Neural cell (in vitro differentiated cells): ENCODE data around the gene MTFMT. TPM values are rescaled to one million over a fixed set of nuclear protein-coding genes. Genes with fewer than 3 reads are reported as not detected.

ENCODE experiments used
- H2AFZ ChIP-seq: fragments of 200-600, 300-800 bp; sonication (generic), shearing (Covaris generic); 2 replicates; pipeline ENCODE4 v1.6.0; 2014; ENCODE audit warnings: low read depth, mild to moderate bottlenecking, antibody characterized with exemption, low read length, moderate library complexity
- H3F3A ChIP-seq: fragments of 200-600 bp; shearing (Covaris generic); 2 replicates; pipeline ENCODE4 v1.6.1; 2016; ENCODE audit warnings: mild to moderate bottlenecking, moderate library complexity, mixed read lengths, antibody characterized with exemption, low read length; ENCODE audit not compliant: insufficient read depth, poor library complexity, severe bottlenecking
- H3K27ac ChIP-seq: fragments of 200-600, 300-800 bp; sonication (generic), shearing (Covaris generic); 2 replicates; pipeline ENCODE4 v1.5.1; 2014; ENCODE audit warnings: mild to moderate bottlenecking, low read length, moderate library complexity
- H3K27me3 ChIP-seq: fragments of 300-800, 200-600 bp; sonication (generic), shearing (Covaris generic); 2 replicates; pipeline ENCODE4 v1.6.0; 2014; ENCODE audit warnings: mild to moderate bottlenecking, low read depth, low read length, moderate library complexity; ENCODE audit not compliant: insufficient read depth
- H3K36me3 ChIP-seq: fragments of 300-800, 200-600 bp; sonication (generic), shearing (Covaris generic); 2 replicates; pipeline ENCODE4 v1.5.1; 2014; ENCODE audit warnings: mild to moderate bottlenecking, antibody characterized with exemption, low read length, moderate library complexity; ENCODE audit not compliant: insufficient read depth
- H3K4me2 ChIP-seq: fragments of 300-800, 200-600 bp; sonication (generic), shearing (Covaris generic); 2 replicates; pipeline ENCODE4 v1.6.0; 2014; ENCODE audit warnings: mild to moderate bottlenecking, low read length
- H3K4me3 ChIP-seq: fragments of 300-800, 200-600 bp; sonication (generic), shearing (Covaris generic); 2 replicates; pipeline ENCODE4 v1.5.1; 2014; ENCODE audit warnings: mild to moderate bottlenecking, low read length, moderate library complexity
- H3K79me2 ChIP-seq: fragments of 200-600 bp; shearing (Covaris generic); replicated peaks from 2 replicates; pipeline ENCODE4 v1.6.0; 2014; ENCODE audit warnings: mild to moderate bottlenecking, low read length, moderate library complexity; ENCODE audit not compliant: insufficient read depth
- H3K9ac ChIP-seq: fragments of 300-800, 200-600 bp; sonication (generic), shearing (Covaris generic); 2 replicates; pipeline ENCODE4 v1.6.1; 2016; ENCODE audit warnings: mild to moderate bottlenecking, low read length, mixed read lengths
- H3K9me2 ChIP-seq: fragments of 200-600 bp; shearing (Covaris generic); 2 replicates; pipeline ENCODE4 v1.6.1; 2016; ENCODE audit warnings: mild to moderate bottlenecking, low read length, mixed read lengths; ENCODE audit not compliant: insufficient read depth
- H3K9me3 ChIP-seq: fragments of 200-600, 300-800 bp; sonication (generic), shearing (Covaris generic); 2 replicates; pipeline ENCODE4 v1.6.1; 2016; ENCODE audit warnings: mild to moderate bottlenecking, mixed run types, low read length, moderate library complexity, mixed read lengths
- H4K20me1 ChIP-seq: fragments of 200-600 bp; shearing (Covaris generic); 2 replicates; pipeline ENCODE4 v1.6.1; 2016; ENCODE audit warnings: mild to moderate bottlenecking, mixed run types; ENCODE audit not compliant: insufficient read depth
- EP300 ChIP-seq: fragments of 450-650 bp; conservative IDR thresholded peaks from 2 replicates; pipeline ENCODE4 v1.6.1; 2014; ENCODE audit warnings: antibody characterized with exemption, mild to moderate bottlenecking, moderate library complexity; ENCODE audit not compliant: poor library complexity, severe bottlenecking
- EZH2 ChIP-seq: fragments of 200-600, 300-800 bp; shearing (Covaris generic), sonication (generic); IDR thresholded peaks from 2 replicates; pipeline ENCODE4 v1.6.1; 2014; ENCODE audit warnings: antibody characterized with exemption, low read length, borderline replicate concordance, mild to moderate bottlenecking; ENCODE audit not compliant: insufficient read depth, poor library complexity, severe bottlenecking
- MXI1 ChIP-seq: fragments of 450-650 bp; conservative IDR thresholded peaks from 2 replicates; pipeline ENCODE4 v1.6.1; 2014; ENCODE audit warnings: antibody characterized with exemption, mild to moderate bottlenecking; ENCODE audit not compliant: poor library complexity, severe bottlenecking
- POLR2AphosphoS5 ChIP-seq: IDR thresholded peaks from 2 replicates; pipeline ENCODE4 v1.6.1; 2012
- RAD21 ChIP-seq: fragments of 450-650 bp; conservative IDR thresholded peaks from 2 replicates; pipeline ENCODE4 v1.6.1; 2014; ENCODE audit warnings: antibody characterized with exemption, mild to moderate bottlenecking, moderate library complexity
- SMC3 ChIP-seq: fragments of 450-650 bp; conservative IDR thresholded peaks from 2 replicates; pipeline ENCODE4 v1.6.1; 2014; ENCODE audit warnings: antibody characterized with exemption, mild to moderate bottlenecking, moderate library complexity; ENCODE audit not compliant: poor library complexity
- TAF1 ChIP-seq: IDR thresholded peaks from 2 replicates; pipeline ENCODE4 v1.6.1; 2012; ENCODE audit warnings: low read depth
- polyA plus RNA-seq: library from polyadenylated mRNA; depleted of rRNA; stranded (reverse); fragments of >200 nt; gene quantifications from 2 replicates; pipeline ENCODE4 v1.2.3, GENCODE V29; 2014
- TF ChIP-seq, protein P1 (sequence below): fragments of 450-650 bp; IDR thresholded peaks from 2 replicates; pipeline ENCODE4 v1.5.1; 2014; ENCODE audit warnings: antibody characterized with exemption, mild to moderate bottlenecking, moderate library complexity; ENCODE audit not compliant: poor library complexity, severe bottlenecking
- TF ChIP-seq, protein P2 (sequence below): IDR thresholded peaks from 2 replicates; pipeline ENCODE4 v1.6.1; 2012; ENCODE audit warnings: borderline replicate concordance

MTFMT gene
- polyA plus RNA-seq, 1 donor from 2014 or later = 21.3 TPM

DNA sequence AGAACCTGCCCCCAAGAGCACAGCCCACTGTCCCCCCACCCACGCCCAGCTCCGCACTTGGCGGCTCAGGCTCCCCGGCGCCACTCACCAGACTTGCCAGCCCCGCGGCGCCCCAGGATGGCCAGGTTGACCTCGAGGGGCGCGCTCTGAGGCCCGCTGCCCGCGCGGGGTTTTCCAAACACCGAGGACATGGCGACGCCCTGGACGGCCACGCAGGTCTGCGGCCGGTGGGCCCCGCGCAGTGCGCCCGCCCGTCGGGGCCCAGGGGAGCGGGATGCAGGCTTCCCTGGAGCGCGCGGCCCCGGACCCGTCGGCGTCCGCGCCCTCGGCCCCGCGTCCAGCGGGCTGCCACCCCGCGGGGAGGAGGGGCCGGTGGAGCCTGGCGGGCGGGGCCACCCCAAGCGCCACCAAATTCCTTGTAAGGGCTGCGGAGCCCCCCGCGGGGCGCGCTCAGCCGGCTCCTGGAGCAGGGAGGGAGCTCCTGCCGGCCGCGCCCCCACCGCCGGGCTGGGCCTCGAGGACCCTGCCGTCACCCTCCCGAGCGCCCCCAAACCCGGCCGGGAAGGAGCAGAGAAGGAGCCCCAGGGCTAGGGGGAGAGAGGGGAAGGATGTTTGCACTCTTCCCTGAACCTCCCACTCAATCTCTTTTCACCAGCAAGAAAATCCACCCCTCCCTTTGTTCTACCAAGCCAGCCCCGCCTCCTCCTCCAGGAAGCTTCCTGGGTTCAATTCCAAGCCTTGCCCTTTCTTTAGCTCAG, 38.4 kb upstream of the MTFMT start, which contains the start of gene RASL12:
RASL12 (minus strand) TSS at position 347 of the 758 bp plus-strand sequence; CDS start at position 191, 156 bp downstream.
- H3K79me2 ChIP-seq = no peaks in the 10 kb centered on the region
- TF ChIP-seq TAF1 (no peak), EZH2 (no peak), EP300 (no peak), RAD21 (no peak), SMC3 (no peak), MXI1 (no peak), POLR2AphosphoS5 (no peak)
- TF ChIP-seq, protein P1, sequence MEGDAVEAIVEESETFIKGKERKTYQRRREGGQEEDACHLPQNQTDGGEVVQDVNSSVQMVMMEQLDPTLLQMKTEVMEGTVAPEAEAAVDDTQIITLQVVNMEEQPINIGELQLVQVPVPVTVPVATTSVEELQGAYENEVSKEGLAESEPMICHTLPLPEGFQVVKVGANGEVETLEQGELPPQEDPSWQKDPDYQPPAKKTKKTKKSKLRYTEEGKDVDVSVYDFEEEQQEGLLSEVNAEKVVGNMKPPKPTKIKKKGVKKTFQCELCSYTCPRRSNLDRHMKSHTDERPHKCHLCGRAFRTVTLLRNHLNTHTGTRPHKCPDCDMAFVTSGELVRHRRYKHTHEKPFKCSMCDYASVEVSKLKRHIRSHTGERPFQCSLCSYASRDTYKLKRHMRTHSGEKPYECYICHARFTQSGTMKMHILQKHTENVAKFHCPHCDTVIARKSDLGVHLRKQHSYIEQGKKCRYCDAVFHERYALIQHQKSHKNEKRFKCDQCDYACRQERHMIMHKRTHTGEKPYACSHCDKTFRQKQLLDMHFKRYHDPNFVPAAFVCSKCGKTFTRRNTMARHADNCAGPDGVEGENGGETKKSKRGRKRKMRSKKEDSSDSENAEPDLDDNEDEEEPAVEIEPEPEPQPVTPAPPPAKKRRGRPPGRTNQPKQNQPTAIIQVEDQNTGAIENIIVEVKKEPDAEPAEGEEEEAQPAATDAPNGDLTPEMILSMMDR = no peak
- TF ChIP-seq, protein P2, sequence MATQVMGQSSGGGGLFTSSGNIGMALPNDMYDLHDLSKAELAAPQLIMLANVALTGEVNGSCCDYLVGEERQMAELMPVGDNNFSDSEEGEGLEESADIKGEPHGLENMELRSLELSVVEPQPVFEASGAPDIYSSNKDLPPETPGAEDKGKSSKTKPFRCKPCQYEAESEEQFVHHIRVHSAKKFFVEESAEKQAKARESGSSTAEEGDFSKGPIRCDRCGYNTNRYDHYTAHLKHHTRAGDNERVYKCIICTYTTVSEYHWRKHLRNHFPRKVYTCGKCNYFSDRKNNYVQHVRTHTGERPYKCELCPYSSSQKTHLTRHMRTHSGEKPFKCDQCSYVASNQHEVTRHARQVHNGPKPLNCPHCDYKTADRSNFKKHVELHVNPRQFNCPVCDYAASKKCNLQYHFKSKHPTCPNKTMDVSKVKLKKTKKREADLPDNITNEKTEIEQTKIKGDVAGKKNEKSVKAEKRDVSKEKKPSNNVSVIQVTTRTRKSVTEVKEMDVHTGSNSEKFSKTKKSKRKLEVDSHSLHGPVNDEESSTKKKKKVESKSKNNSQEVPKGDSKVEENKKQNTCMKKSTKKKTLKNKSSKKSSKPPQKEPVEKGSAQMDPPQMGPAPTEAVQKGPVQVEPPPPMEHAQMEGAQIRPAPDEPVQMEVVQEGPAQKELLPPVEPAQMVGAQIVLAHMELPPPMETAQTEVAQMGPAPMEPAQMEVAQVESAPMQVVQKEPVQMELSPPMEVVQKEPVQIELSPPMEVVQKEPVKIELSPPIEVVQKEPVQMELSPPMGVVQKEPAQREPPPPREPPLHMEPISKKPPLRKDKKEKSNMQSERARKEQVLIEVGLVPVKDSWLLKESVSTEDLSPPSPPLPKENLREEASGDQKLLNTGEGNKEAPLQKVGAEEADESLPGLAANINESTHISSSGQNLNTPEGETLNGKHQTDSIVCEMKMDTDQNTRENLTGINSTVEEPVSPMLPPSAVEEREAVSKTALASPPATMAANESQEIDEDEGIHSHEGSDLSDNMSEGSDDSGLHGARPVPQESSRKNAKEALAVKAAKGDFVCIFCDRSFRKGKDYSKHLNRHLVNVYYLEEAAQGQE = no peak
- no peaks in the 10 kb centered on the region for H3K9me3 ChIP-seq
- no peak within 1 kb of the TSS for H3K4me3 ChIP-seq
- no peaks in the 10 kb centered on the region for H3F3A ChIP-seq
- no peak within 1 kb of the TSS for H3K4me2 ChIP-seq
- H3K9ac ChIP-seq = no peak within 1 kb of the TSS
- no peaks in the 10 kb centered on the region for H4K20me1 ChIP-seq
- H2AFZ ChIP-seq = no peak within 1 kb of the TSS
- no peaks in the 10 kb centered on the region for H3K36me3 ChIP-seq
- no peak within 1 kb of the TSS for H3K27ac ChIP-seq
- H3K27me3 ChIP-seq = peaks cover 30% of the 10 kb centered on the region
- H3K9me2 ChIP-seq = no peaks in the 10 kb centered on the region

DNA sequence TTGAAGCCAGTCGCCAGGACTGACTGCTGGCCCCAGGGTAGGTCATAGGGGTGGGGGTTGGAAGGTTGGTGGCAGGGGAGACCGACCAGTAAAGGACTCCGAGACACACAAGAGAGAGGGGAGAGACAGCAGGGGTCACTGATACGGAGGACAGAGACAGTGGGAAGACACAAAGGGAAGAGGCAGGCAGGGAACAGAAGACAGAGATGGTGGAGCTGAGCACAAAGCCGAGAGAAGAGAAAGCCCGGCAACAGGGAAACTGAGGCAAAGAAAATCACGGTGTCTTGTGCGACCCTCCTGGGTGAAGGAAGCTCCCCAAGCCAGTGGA, 37.8 kb upstream of the MTFMT start:
- TF ChIP-seq SMC3 (no peak), MXI1 (no peak), POLR2AphosphoS5 (no peak)
- Histone ChIP-seq H3K9me2 (no peaks in the 10 kb centered on the region), H3K9me3 (no peaks in the 10 kb centered on the region), H3K4me2 (no peak overlapping the region), H3F3A (no peaks in the 10 kb centered on the region), H3K9ac (no peak overlapping the region), H3K27me3 (peaks cover 30% of the 10 kb centered on the region), H3K36me3 (no peaks in the 10 kb centered on the region), H3K27ac (no peak overlapping the region), H3K79me2 (no peaks in the 10 kb centered on the region), H2AFZ (no peak overlapping the region), H4K20me1 (no peaks in the 10 kb centered on the region), H3K4me3 (no peak overlapping the region)
